ENCODE data around the gene PPP3CA. TPM values are rescaled to one million over a fixed set of nuclear protein-coding genes. Genes with fewer than 3 reads are reported as not detected.

PPP3CA gene
- total RNA-seq, 1 experiment from 2014 or later: 133 TPM

DNA sequence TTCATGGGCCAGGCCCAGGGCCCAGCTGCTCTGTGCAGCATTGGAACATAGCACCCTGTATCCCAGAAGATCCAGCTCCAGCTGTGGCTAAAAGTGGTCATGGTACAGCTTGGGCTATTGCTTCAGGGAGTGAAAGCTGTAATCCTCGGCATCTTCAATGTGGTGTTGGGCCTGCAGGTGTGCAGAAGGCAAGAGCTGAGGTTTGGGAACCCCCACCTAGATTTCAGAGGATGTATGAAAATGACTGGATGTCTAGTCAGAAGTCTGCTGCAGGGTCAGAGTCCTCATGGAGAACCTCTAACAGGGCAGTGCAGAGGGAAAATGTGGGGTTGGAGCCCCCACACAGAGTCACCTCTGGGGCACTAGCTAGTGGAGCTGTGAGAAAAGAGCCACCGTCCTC is 341.7 kb downstream of the PPP3CA start:
- H3K9me3 ChIP-seq (ENCODE audit: control insufficient read depth in 1 of 2, insufficient read depth in 1 of 2, low read depth in 1 of 2, low read length in 2 of 2): no peaks in the 10 kb centered on the region
- no peaks in the 10 kb centered on the region; the same call in 1 of the 2 replicates for H3K9me2 ChIP-seq (ENCODE audit: insufficient read depth)
- no peak for TF ChIP-seq ELF1 (IDR thresholded peaks at IDR 0.05; ENCODE audit: borderline replicate concordance, low read depth)
- TF ChIP-seq CEBPB (IDR thresholded peaks at IDR 0.05; ENCODE audit: low read depth): no peak
- no peak for TF ChIP-seq RAD21 (IDR thresholded peaks at IDR 0.05; ENCODE audit: low read depth)
- no peak for TF ChIP-seq JUND (IDR thresholded peaks at IDR 0.05)
- TF ChIP-seq, protein P1, sequence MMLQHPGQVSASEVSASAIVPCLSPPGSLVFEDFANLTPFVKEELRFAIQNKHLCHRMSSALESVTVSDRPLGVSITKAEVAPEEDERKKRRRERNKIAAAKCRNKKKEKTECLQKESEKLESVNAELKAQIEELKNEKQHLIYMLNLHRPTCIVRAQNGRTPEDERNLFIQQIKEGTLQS (IDR thresholded peaks at IDR 0.05): no peak
- ChIA-PET CTCF (no interaction called here), RAD21 (ENCODE audit: low non-redundant PET in 1 of 2, low total read pairs in 2 of 2, uncharacterized antibody in 2 of 2, unreplicated experiment in 2 of 2) (no interaction called here), POLR2A (no interaction called here)
- no peak overlapping the region; the same call in 1 of the 2 replicates for H3K27ac ChIP-seq (ENCODE audit: low read depth, low read length)
- H3K79me2 ChIP-seq (ENCODE audit: insufficient read depth, low read length): no peaks in the 10 kb centered on the region
- no peak overlapping the region for H2AFZ ChIP-seq (ENCODE audit: low read depth, low read length, poor library complexity, severe bottlenecking)
- H4K20me1 ChIP-seq (ENCODE audit: insufficient read depth): no peaks in the 10 kb centered on the region
- no peak overlapping the region for H3K9ac ChIP-seq (ENCODE audit: low read length)
- BruUV-seq (replicated peaks): no TSS peak
- H3K4me1 ChIP-seq (ENCODE audit: control insufficient read depth in 1 of 2, insufficient read depth in 2 of 2, low read length in 2 of 2): peaks cover 11 to 27% of the 10 kb centered on the region in 2 experiments
- DNase-seq (ENCODE audit: low read depth, low spot score) (no peak), ATAC-seq (no peak)
- intact Hi-C loops (cut with micrococcal nuclease): no loop called here
- H3K36me3 ChIP-seq (ENCODE audit: control insufficient read depth in 1 of 2, insufficient read depth in 2 of 2, low read length in 2 of 2): no peaks in the 10 kb centered on the region
- no peaks in the 10 kb centered on the region for H3K27me3 ChIP-seq (ENCODE audit: insufficient read depth, low read length)
- no peak overlapping the region for H3K4me3 ChIP-seq (replicated peaks in 1 of 2; ENCODE audit: low read depth in 1 of 2, low read length in 2 of 2)
- H3K4me2 ChIP-seq (ENCODE audit: low read length): no peak overlapping the region

- CTCF ChIA-PET: no interaction called here
- no peaks in the 10 kb centered on the region for H3K36me3 ChIP-seq (ENCODE audit: control insufficient read depth in 1 of 2, insufficient read depth in 2 of 2, low read length in 2 of 2)
- no peak overlapping the region for H2AFZ ChIP-seq (ENCODE audit: low read depth, low read length, poor library complexity, severe bottlenecking)
- no peaks in the 10 kb centered on the region for H3K79me2 ChIP-seq (ENCODE audit: insufficient read depth, low read length)
- intact Hi-C loops (cut with micrococcal nuclease): no loop called here
- TF ChIP-seq ZNF274 (IDR thresholded peaks at IDR 0.05; ENCODE audit: low read depth, low read length) (no peak), EGR1 (IDR thresholded peaks at IDR 0.05; ENCODE audit: low read depth) (no peak), POLR2A (IDR thresholded peaks at IDR 0.05; ENCODE audit: borderline replicate concordance, extremely low read depth, insufficient read depth, insufficient read length) (no peak), CEBPB (IDR thresholded peaks at IDR 0.05; ENCODE audit: low read depth) (no peak), JUND (IDR thresholded peaks at IDR 0.05) (no peak), YY1 (IDR thresholded peaks at IDR 0.05; ENCODE audit: extremely low read depth, insufficient replicate concordance, low read depth, low read length) (no peak), SP1 (IDR thresholded peaks at IDR 0.05; ENCODE audit: low read depth) (no peak), EZH2 (IDR thresholded peaks at IDR 0.05) (no peak)
- TF ChIP-seq, protein P2, sequence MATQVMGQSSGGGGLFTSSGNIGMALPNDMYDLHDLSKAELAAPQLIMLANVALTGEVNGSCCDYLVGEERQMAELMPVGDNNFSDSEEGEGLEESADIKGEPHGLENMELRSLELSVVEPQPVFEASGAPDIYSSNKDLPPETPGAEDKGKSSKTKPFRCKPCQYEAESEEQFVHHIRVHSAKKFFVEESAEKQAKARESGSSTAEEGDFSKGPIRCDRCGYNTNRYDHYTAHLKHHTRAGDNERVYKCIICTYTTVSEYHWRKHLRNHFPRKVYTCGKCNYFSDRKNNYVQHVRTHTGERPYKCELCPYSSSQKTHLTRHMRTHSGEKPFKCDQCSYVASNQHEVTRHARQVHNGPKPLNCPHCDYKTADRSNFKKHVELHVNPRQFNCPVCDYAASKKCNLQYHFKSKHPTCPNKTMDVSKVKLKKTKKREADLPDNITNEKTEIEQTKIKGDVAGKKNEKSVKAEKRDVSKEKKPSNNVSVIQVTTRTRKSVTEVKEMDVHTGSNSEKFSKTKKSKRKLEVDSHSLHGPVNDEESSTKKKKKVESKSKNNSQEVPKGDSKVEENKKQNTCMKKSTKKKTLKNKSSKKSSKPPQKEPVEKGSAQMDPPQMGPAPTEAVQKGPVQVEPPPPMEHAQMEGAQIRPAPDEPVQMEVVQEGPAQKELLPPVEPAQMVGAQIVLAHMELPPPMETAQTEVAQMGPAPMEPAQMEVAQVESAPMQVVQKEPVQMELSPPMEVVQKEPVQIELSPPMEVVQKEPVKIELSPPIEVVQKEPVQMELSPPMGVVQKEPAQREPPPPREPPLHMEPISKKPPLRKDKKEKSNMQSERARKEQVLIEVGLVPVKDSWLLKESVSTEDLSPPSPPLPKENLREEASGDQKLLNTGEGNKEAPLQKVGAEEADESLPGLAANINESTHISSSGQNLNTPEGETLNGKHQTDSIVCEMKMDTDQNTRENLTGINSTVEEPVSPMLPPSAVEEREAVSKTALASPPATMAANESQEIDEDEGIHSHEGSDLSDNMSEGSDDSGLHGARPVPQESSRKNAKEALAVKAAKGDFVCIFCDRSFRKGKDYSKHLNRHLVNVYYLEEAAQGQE (IDR thresholded peaks at IDR 0.05; ENCODE audit: low read depth): no peak
- TF ChIP-seq, protein P1 (IDR thresholded peaks at IDR 0.05): no peak
- RAD21 ChIA-PET (ENCODE audit: low non-redundant PET in 1 of 2, low total read pairs in 2 of 2, uncharacterized antibody in 2 of 2, unreplicated experiment in 2 of 2): no interaction called here
- H3K4me2 ChIP-seq (ENCODE audit: low read length): no peak overlapping the region
- H4K20me1 ChIP-seq (ENCODE audit: insufficient read depth): no peaks in the 10 kb centered on the region
- no peak for ATAC-seq
- no TSS peak for BruUV-seq (replicated peaks)
- no peaks in the 10 kb centered on the region; the same call in 1 of the 2 replicates for H3K9me2 ChIP-seq (ENCODE audit: insufficient read depth)
- H3K9me3 ChIP-seq (ENCODE audit: control insufficient read depth in 1 of 2, insufficient read depth in 1 of 2, low read depth in 1 of 2, low read length in 2 of 2): no peaks in the 10 kb centered on the region; a peak in 1 of 4 replicates
- DNase-seq (ENCODE audit: low read depth, low spot score): no peak
- POLR2A ChIA-PET: no interaction called here
- H3K27ac ChIP-seq (ENCODE audit: low read depth, low read length): no peak overlapping the region
- H3K27me3 ChIP-seq (ENCODE audit: insufficient read depth, low read length): no peaks in the 10 kb centered on the region
- H3K4me3 ChIP-seq (replicated peaks in 1 of 2; ENCODE audit: low read depth in 1 of 2, low read length in 2 of 2): no peak overlapping the region
- H3K9ac ChIP-seq (ENCODE audit: low read length): no peak overlapping the region
- no peaks in the 10 kb centered on the region for H3K4me1 ChIP-seq (ENCODE audit: control insufficient read depth in 1 of 2, insufficient read depth in 2 of 2, low read length in 2 of 2)
Measured at GRCh38 chr4:101000496-101000895, 346.8 kb downstream of the PPP3CA start.

Measured in HCT116 (cell line).